Caco-2 (cell line): Measurements from ENCODE around the gene FJX1. TPM values are rescaled to one million over a fixed set of nuclear protein-coding genes. Genes with fewer than 3 reads are reported as not detected.

ENCODE experiments used
- Bru-seq: library from RNA; stranded (reverse); fragments of 400-500 nt; gene quantifications from one replicate; lab custom pipeline; 2021; lab: Mats Ljungman, UMichigan
- BruChase-seq, 2 experiments: library from RNA; stranded (reverse); fragments of 400-500 nt; gene quantifications; one replicate each; lab custom pipeline; 2021; lab: Mats Ljungman, UMichigan
- BruUV-seq: library from RNA; stranded (reverse); fragments of 400-500 nt; replicated peaks from 2 replicates; lab custom pipeline; 2021; lab: Mats Ljungman, UMichigan
- CTCF ChIA-PET: fragments of 300-600 bp; sonication (Branson Sonifier 250); formaldehyde crosslinking; loops from one replicate; lab custom pipeline; 2022; ENCODE audit warnings: antibody characterized with exemption; lab: Charles Lee
- POLR2A ChIA-PET: fragments of 300-600 bp; sonication (Branson Sonifier 250); formaldehyde crosslinking; loops from one replicate; lab custom pipeline; 2022; ENCODE audit warnings: antibody characterized with exemption; lab: Charles Lee
- DNase-seq, 2 experiments: peaks; one replicate each; pipeline versions ENCODE4 v3.0.0 to v3.0.0-alpha.2; 2020 to 2022
- H3K27me3 ChIP-seq: replicated peaks from 2 replicates; pipeline ENCODE4 v1.6.0; 2011; ENCODE audit warnings: low read length; ENCODE audit not compliant: control insufficient read depth, insufficient read depth
- H3K36me3 ChIP-seq: 2 replicates; pipeline ENCODE4 v1.5.1; 2011; ENCODE audit warnings: low read length; ENCODE audit not compliant: control insufficient read depth, insufficient read depth
- H3K4me1 ChIP-seq: fragments of 250-450 bp; sonication (Bioruptor Pico); 2 replicates; pipeline ENCODE4 v1.5.1; 2020; ENCODE audit warnings: mild to moderate bottlenecking
- H3K4me3 ChIP-seq: 2 replicates; pipeline ENCODE4 v1.5.1; 2011; ENCODE audit warnings: low read depth, mild to moderate bottlenecking, control low read depth, low read length
- H3K9me3 ChIP-seq: fragments of 250-450 bp; sonication (Bioruptor Pico); 2 replicates; pipeline ENCODE4 v1.5.1; 2020; ENCODE audit warnings: mild to moderate bottlenecking, moderate library complexity
- H3K27ac Mint-ChIP-seq: one replicate; pipeline ENCODE4 v1.8.0; 2022; ENCODE audit warnings: mixed read lengths; ENCODE audit not compliant: unreplicated experiment
- H3K27me3 Mint-ChIP-seq: one replicate; pipeline ENCODE4 v1.8.0; 2022; ENCODE audit warnings: mixed read lengths; ENCODE audit not compliant: insufficient read depth, unreplicated experiment
- H3K36me3 Mint-ChIP-seq: one replicate; pipeline ENCODE4 v1.8.0; 2022; ENCODE audit warnings: mild to moderate bottlenecking, mixed read lengths; ENCODE audit not compliant: insufficient read depth, unreplicated experiment
- H3K4me1 Mint-ChIP-seq: one replicate; pipeline ENCODE4 v1.8.0; 2022; ENCODE audit warnings: low read depth, mixed read lengths; ENCODE audit not compliant: unreplicated experiment
- H3K4me3 Mint-ChIP-seq: one replicate; pipeline ENCODE4 v1.8.0; 2022; ENCODE audit warnings: mild to moderate bottlenecking, moderate library complexity, mixed read lengths; ENCODE audit not compliant: unreplicated experiment
- H3K9me3 Mint-ChIP-seq: one replicate; pipeline ENCODE4 v1.8.0; 2022; ENCODE audit warnings: mixed read lengths; ENCODE audit not compliant: unreplicated experiment
- CTCF ChIP-seq, 2 experiments: fragments of 200-600 bp in 1 of 2; IDR thresholded peaks; 1 replicate in 1 of 2; 2 replicates in 1 of 2; pipeline versions ENCODE4 v1.5.1 to v1.8.0; 2011 to 2022; ENCODE audit warnings: antibody characterized with exemption in 1 of 2, control low read depth in 1 of 2, inconsistent platforms in 1 of 2, low read depth in 1 of 2, low read length in 1 of 2, mild to moderate bottlenecking in 1 of 2, moderate library complexity in 1 of 2; ENCODE audit not compliant: insufficient read depth in 1 of 2, severe bottlenecking in 1 of 2, unreplicated experiment in 1 of 2
- intact Hi-C: fragments of 100-400 bp; cut with micrococcal nuclease; formaldehyde crosslinking; loops from one replicate; pipeline ENCODE4 v1.10.0; 2022; ENCODE audit not compliant: unreplicated experiment
- long read RNA-seq: library from polyadenylated mRNA; stranded (forward); transcript quantifications from one replicate; pipeline ENCODE4 v2.0.0, GENCODE V29; 2022
- total RNA-seq: library from RNA; stranded (reverse); gene quantifications from 2 replicates; pipeline ENCODE4 v1.2.3, GENCODE V29; 2022

FJX1 gene
- total RNA-seq: 12.0 and 14.4 TPM in 2 replicates
- Bru-seq, nascent RNA: percentile 55 among the genes with signal in this experiment
- BruChase-seq, experiment 1, labeled RNA remaining after a 2-hour chase: percentile 87 among the genes with signal in this experiment
- percentile 57 among the genes with signal in this experiment for BruChase-seq, experiment 2, labeled RNA remaining after a 6-hour chase
- long read RNA-seq, transcript FJX1-201 (1 exons, 2,450 nt): major isoform, 47 of 47 reads
- long read RNA-seq, partial matches to known transcripts: 0 of 47 reads
- long read RNA-seq, other reads (novel, unspliced or antisense): 0 of 47 reads

DNA sequence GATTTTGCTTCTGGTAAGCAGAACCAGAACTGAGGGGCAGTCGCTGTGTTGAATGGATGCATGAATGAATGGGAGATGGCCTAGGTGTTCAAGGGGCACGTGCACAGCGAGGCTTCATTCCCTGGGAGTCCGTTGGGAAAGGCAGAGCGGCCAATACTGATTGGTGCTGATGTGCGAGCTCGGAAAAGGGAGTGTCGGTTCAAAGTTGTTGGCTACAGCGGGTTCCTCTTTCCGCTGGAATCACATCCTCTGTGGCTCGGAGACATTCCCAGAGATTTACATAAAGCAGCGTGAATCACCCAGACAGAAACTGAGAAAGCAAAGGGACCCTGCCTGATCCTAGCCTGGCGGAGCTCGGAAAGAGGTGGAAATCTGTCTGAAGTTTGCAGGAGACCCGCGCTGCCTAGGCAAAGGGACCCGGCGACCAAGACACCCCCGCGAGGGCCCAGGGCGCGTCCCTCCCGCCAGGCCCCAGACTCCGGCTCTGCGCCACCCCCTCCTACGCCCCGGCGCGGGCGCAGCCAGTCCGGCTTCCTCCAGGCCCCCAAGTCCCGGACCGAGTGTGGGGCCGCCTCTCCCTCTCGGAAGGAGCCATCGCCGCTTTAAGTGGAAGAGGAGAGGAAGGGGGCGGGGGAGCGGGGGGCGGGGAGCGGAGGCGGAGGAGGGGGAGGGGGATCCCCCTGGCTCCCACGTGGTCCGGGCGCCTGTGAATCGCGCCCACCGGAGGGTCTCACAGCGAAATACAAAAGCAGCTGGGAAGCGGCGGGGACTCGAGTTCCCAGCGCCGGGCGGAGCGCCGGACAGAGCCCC is at the start of gene FJX1:
TSS of gene FJX1 (plus strand) at position 774 of the 810 bp plus-strand sequence. CDS start 177 bp downstream, outside the sequence.
- Mint-ChIP-seq H3K4me1 (peaks cover 20% of the 10 kb centered on the region), H3K4me3 (peak within 1 kb of the TSS; percentile 81), H3K9me3 (no peaks in the 10 kb centered on the region), H3K27me3 (peaks cover 2% of the 10 kb centered on the region), H3K27ac (peak within 1 kb of the TSS; percentile 76), H3K36me3 (peaks cover 6% of the 10 kb centered on the region)
- H3K4me3 ChIP-seq: peak within 1 kb of the TSS; percentile 61
- CTCF ChIA-PET: interaction anchor here (1.0 to 3.5 kb wide), 2 partner anchors 204 to 641 kb away, joined by 4 to 22 read pairs; no protein-coding TSS in a partner anchor
- no peak for TF ChIP-seq CTCF (IDR thresholded peaks at IDR 0.05; ENCODE audit: insufficient read depth in 1 of 2, low read depth in 1 of 2, low read length in 1 of 2, severe bottlenecking in 1 of 2, unreplicated experiment in 1 of 2)
- no peaks in the 10 kb centered on the region for H3K36me3 ChIP-seq
- POLR2A ChIA-PET: no interaction called here
- no peaks in the 10 kb centered on the region for H3K27me3 ChIP-seq
- DNase-seq: peak; percentile 69 to 71
- peaks cover 26% of the 10 kb centered on the region for H3K4me1 ChIP-seq
- no TSS peak for BruUV-seq
- H3K9me3 ChIP-seq: no peaks in the 10 kb centered on the region
- intact Hi-C loops: loop anchor here (5.0 kb wide), 5 partner anchors 99 to 859 kb away; no protein-coding TSS in a partner anchor

- TF ChIP-seq CTCF (IDR thresholded peaks at IDR 0.05; ENCODE audit: insufficient read depth in 1 of 2, low read depth in 1 of 2, low read length in 1 of 2, severe bottlenecking in 1 of 2, unreplicated experiment in 1 of 2): no peak
Measured at GRCh38 chr11:35571696-35572095, 46.6 kb upstream of the FJX1 start.

More at GRCh38 chr11:35571696-35572095, 46.6 kb upstream of the FJX1 start:
- Mint-ChIP-seq H3K4me1 (no peaks in the 10 kb centered on the region), H3K4me3 (no peak overlapping the region), H3K36me3 (no peaks in the 10 kb centered on the region), H3K9me3 (peaks cover 32% of the 10 kb centered on the region), H3K27ac (no peak overlapping the region), H3K27me3 (peaks cover 7% of the 10 kb centered on the region)
- ChIA-PET POLR2A (no interaction called here), CTCF (no interaction called here)
- H3K9me3 ChIP-seq: no peaks in the 10 kb centered on the region; the same call in 1 of the 2 replicates
- DNase-seq: no peak
- H3K4me1 ChIP-seq: no peaks in the 10 kb centered on the region
- no peak overlapping the region for H3K4me3 ChIP-seq
- H3K27me3 ChIP-seq: no peaks in the 10 kb centered on the region
- intact Hi-C loops: no loop called here
- H3K36me3 ChIP-seq: no peaks in the 10 kb centered on the region
- BruUV-seq: no TSS peak
